Esophagus squamous epithelium (tissue), 5 donors: Measurements from ENCODE around the gene SLC25A36. TPM values are rescaled to one million over a fixed set of nuclear protein-coding genes. Genes with fewer than 3 reads are reported as not detected.
"Not testable (repeated sequence)": the region's sequence is repeated elsewhere in the genome, so short reads cannot be mapped to it uniquely, and the experiment has no call there.

Experiments used
- DNase-seq: peaks from one replicate; lab custom pipeline; 2025; lab: John Stamatoyannopoulos, UW
- H3K27ac ChIP-seq, 4 donors: fragments of 200-600 bp; sonication (generic); one replicate each; pipeline ENCODE4 v1.5.1; 2016 to 2019; ENCODE audit warnings: mild to moderate bottlenecking in 1 of 4
- H3K27me3 ChIP-seq, 4 donors: fragments of 200-600 bp; sonication (generic); 1 replicate in 3 of 4; 2 replicates in 1 of 4; pipeline versions ENCODE4 v1.5.1 to v1.6.0; 2017 to 2021; ENCODE audit warnings: antibody characterized with exemption in 1 of 4
- H3K36me3 ChIP-seq, 3 donors: fragments of 200-600 bp; sonication (generic); one replicate each; pipeline ENCODE4 v1.5.1; 2016 to 2019
- H3K4me1 ChIP-seq, 3 donors: fragments of 200-600 bp; sonication (generic); one replicate each; pipeline ENCODE4 v1.5.1; 2017 to 2019
- H3K4me3 ChIP-seq, 4 donors: fragments of 200-600 bp; sonication (generic); 1 replicate in 3 of 4; 2 replicates in 1 of 4; pipeline ENCODE4 v1.5.1; 2016 to 2019; ENCODE audit warnings: mild to moderate bottlenecking in 2 of 4, moderate library complexity in 1 of 4
- H3K9me3 ChIP-seq, 3 donors: fragments of 200-600 bp; sonication (generic); one replicate each; pipeline ENCODE4 v1.5.1; 2016 to 2019
- POLR2A ChIP-seq, 4 donors: fragments of 450-650 bp; IDR thresholded peaks; one replicate each; pipeline ENCODE4 v1.6.1; 2017; ENCODE audit warnings: antibody characterized with exemption in 4 of 4, mild to moderate bottlenecking in 4 of 4, moderate library complexity in 3 of 4
- WGBS, 2 donors: methylation state at CpG; one replicate each; pipeline ENCODE4 v1.1.5; 2018; 5-methylcytosine and 5-hydroxymethylcytosine counted together
- intact Hi-C: fragments of 100-400 bp; cut with DNase I; formaldehyde crosslinking; loops from one replicate; pipeline ENCODE4 v1.15.0; 2022
- total RNA-seq, 4 donors: library from RNA; depleted of rRNA; stranded (reverse); fragments of >200 nt; gene quantifications; one replicate each; pipeline ENCODE4 v1.1.0, GENCODE V29; 2016
- TF ChIP-seq, protein P1 (sequence below), 6 experiments: fragments of 450-650 bp in 4 of 6; fragments of 200-600 bp in 2 of 6; sonication (generic) in 2 of 6; IDR thresholded peaks; one replicate each; pipeline ENCODE4 v1.5.1; 2016 to 2019; ENCODE audit warnings: antibody characterized with exemption in 6 of 6, mild to moderate bottlenecking in 4 of 6, moderate library complexity in 4 of 6
- donor health status: DM: yes; HTN: yes; CAD: no.

SLC25A36 gene
- total RNA-seq, 4 donors from 2014 or later = 9.9 to 49.0 (median 22.1) TPM

DNA sequence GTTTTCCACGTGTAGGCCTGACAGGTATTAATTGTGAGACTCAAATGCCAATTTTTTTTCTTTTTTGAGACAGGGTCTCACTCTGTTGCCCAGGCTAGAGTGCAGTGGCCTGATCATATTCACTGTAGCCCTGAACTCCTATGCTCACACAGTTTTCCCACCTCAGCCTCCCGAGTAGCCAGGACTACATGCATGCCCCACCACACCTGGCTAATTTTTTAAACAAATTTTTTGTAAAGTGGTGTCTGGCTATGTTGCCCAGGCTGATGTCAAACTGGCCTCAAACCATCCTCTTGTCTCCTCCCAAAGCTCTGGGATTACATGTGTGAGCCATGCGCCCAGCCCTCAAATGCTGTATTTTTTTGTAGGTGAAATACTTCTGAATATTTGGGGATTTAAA lies 14.0 kb downstream of the SLC25A36 start:
- Histone ChIP-seq H3K27me3 (no peaks in the 10 kb centered on the region), H3K4me1 (peaks cover 0 to 19% (median 9%) of the 10 kb centered on the region in 3 donors), H3K36me3 (peaks cover 0 to 34% (median 0%) of the 10 kb centered on the region in 3 donors), H3K27ac (no peak overlapping the region), H3K4me3 (no peak overlapping the region), H3K9me3 (no peaks in the 10 kb centered on the region)
- no peak for DNase-seq
- intact Hi-C loops = no loop called here
- WGBS, 2 donors = 70 to 82% methylated on average over 3 of the region's 3 CpGs
- TF ChIP-seq, protein P1, sequence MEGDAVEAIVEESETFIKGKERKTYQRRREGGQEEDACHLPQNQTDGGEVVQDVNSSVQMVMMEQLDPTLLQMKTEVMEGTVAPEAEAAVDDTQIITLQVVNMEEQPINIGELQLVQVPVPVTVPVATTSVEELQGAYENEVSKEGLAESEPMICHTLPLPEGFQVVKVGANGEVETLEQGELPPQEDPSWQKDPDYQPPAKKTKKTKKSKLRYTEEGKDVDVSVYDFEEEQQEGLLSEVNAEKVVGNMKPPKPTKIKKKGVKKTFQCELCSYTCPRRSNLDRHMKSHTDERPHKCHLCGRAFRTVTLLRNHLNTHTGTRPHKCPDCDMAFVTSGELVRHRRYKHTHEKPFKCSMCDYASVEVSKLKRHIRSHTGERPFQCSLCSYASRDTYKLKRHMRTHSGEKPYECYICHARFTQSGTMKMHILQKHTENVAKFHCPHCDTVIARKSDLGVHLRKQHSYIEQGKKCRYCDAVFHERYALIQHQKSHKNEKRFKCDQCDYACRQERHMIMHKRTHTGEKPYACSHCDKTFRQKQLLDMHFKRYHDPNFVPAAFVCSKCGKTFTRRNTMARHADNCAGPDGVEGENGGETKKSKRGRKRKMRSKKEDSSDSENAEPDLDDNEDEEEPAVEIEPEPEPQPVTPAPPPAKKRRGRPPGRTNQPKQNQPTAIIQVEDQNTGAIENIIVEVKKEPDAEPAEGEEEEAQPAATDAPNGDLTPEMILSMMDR (IDR thresholded peaks at IDR 0.05) = no peak
- no peak for TF ChIP-seq POLR2A (IDR thresholded peaks at IDR 0.05)

DNA sequence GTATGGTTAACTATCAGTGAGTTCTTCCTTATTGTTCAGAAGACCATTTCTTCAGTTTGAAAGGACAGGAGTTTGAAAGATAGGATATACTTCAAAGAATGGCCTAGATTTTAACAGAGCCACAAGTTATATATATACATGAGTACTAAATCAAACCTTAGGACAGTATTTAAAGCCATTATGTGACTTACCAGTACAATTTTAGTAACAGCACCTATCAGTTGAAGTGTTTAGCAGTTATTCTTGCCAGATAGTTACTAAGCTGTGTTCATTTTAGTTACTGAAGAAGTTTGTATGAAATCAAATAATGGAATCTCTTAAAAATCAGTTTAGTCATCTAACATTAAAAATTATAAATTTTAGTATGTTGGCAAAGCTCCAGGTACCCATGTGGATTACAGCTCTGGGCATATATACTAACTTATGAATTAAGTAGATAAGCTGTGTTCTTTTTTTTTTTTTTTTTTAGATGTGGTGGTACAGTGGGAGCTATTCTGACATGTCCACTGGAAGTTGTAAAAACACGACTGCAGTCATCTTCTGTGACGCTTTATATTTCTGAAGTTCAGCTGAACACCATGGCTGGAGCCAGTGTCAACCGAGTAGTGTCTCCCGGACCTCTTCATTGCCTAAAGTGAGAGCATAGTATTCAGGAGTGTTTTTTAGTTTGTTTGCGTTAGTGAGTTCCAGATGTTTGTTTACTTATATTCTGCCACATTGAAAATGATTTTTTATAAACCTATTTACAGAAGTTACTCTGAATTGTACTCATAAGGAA lies 14.6 kb downstream of the SLC25A36 start:
- Histone ChIP-seq H3K4me3 (no peak overlapping the region), H3K36me3 (peaks cover 0 to 40% (median 0%) of the 10 kb centered on the region in 3 donors), H3K9me3 (no peaks in the 10 kb centered on the region), H3K4me1 (peaks cover 0 to 19% (median 9%) of the 10 kb centered on the region in 3 donors), H3K27me3 (no peaks in the 10 kb centered on the region), H3K27ac (no peak overlapping the region)
- TF ChIP-seq, protein P1 (IDR thresholded peaks at IDR 0.05) = no peak
- TF ChIP-seq POLR2A (IDR thresholded peaks at IDR 0.05) = no peak
- intact Hi-C loops = no loop called here
- DNase-seq = no peak
- 88 to 90% methylated on average over 5 of the region's 5 CpGs for WGBS, 2 donors

DNA sequence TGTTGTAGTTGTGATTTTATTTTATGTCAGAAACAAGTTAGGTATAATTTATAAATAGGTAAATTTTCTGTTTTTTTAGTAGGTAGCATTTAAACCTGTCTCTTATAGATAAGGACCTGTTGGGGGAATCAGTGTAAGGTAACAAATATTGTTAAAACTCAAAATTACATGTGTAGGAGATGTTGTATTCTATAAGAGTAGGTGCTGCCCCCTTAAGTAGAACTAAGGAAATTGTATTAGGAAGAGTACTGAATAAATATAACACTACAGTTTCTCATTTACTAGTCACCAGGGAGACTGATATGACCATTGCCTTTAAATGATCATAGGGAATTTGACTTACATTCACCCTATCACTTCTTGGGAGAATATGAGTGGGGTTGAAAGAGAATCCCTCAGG lies 31.2 kb downstream of the SLC25A36 start:
- intact Hi-C loops = no loop called here
- Histone ChIP-seq H3K4me3 (no peak overlapping the region), H3K4me1 (no peaks in the 10 kb centered on the region), H3K9me3 (no peaks in the 10 kb centered on the region), H3K27ac (no peak overlapping the region), H3K27me3 (no peaks in the 10 kb centered on the region), H3K36me3 (peaks cover 0 to 58% (median 5%) of the 10 kb centered on the region in 3 donors)
- DNase-seq = no peak
- no peak for TF ChIP-seq POLR2A (IDR thresholded peaks at IDR 0.05)
- TF ChIP-seq, protein P1 (IDR thresholded peaks at IDR 0.05) = peak in 2 of 6 experiments; percentile 11 to 20

DNA sequence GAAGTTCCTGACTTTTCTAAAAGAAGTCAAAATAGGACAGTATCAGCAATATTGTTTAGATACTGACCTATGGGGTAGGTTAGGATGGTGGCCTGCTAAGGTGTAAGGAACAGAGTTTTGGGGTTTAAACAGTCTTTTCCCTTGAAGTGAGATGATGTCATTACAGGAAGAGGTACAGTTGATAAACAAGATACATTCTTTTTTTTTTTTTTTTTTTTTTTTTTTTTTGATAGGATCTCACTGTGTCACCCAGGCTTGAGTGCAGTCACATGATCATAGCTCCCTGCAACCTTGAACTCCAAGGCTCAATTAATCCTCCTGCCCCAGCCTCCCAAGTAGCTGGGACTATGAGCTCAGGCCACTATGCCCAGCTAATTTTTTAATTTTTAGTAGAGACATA lies 33.3 kb downstream of the SLC25A36 start:
- Histone ChIP-seq H3K27me3 (no peaks in the 10 kb centered on the region), H3K9me3 (no peaks in the 10 kb centered on the region), H3K36me3 (peaks cover 0 to 58% (median 5%) of the 10 kb centered on the region in 3 donors), H3K4me1 (no peaks in the 10 kb centered on the region), H3K4me3 (no peak overlapping the region), H3K27ac (no peak overlapping the region)
- DNase-seq = no peak
- intact Hi-C loops = no loop called here
- no peak for TF ChIP-seq POLR2A (IDR thresholded peaks at IDR 0.05)
- TF ChIP-seq, protein P1 (IDR thresholded peaks at IDR 0.05) = no peak

DNA sequence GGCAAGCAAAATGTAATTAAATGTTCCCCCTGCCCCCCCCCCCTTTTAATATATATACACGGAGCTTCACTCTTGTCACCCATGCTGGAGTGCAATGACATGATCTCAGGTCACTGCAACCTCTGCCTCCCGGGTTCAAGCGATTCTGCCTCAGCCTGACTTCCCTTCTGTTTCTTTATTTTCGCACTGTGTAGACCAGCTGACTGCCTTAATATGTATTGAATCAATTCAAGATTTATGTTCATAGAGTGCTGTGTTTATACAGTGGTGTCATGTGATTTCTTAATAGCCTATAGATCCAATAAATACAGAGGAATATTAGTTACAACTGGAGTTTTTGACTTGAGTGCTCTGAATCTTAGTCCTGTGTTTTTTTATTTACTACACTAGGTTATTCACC lies 39.0 kb downstream of the SLC25A36 start:
- no peak overlapping the region for H3K27ac ChIP-seq
- 80 to 81% methylated on average over 4 of the region's 4 CpGs for WGBS, 2 donors
- intact Hi-C loops = no loop called here

DNA sequence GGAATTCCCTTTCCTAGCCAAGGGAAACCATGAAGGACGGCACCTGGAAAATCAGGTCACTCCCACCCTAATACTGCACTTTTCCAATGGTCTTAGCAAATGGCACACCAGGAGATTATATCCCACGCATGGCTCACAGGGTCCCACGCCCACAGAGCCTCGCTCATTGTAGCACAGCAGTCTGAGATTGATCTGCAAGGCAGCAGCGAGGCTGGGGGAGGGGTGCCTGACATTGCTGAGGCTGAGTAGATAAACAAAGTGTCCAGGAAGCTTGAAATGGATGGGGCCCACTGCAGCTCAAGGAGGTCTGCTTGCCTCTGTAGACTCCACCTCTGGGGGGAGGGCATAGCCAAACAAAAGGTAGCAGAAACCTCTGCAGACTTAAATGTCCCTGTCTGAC lies 46.2 kb downstream of the SLC25A36 start:
- H3K36me3 ChIP-seq, H3K27me3 ChIP-seq, H3K4me1 ChIP-seq, intact Hi-C loops, H3K27ac ChIP-seq, DNase-seq, H3K4me3 ChIP-seq: not testable (repeated sequence)
- 83% methylated on average over 3 of the region's 5 CpGs; no CpG with 5 or more reads in 1 of the 2 donors for WGBS, 2 donors
- H3K9me3 ChIP-seq = peaks cover 0 to 15% (median 5%) of the 10 kb centered on the region in 3 donors

More for the DNA sequence above, 39.0 kb downstream of the SLC25A36 start:
- Histone ChIP-seq H3K36me3 (peaks cover 0 to 21% (median 5%) of the 10 kb centered on the region in 3 donors), H3K4me3 (no peak overlapping the region), H3K9me3 (peaks cover 0 to 10% (median 5%) of the 10 kb centered on the region in 3 donors), H3K4me1 (no peaks in the 10 kb centered on the region), H3K27me3 (no peaks in the 10 kb centered on the region)
- no peak for DNase-seq
- no peak for TF ChIP-seq POLR2A (IDR thresholded peaks at IDR 0.05)
- TF ChIP-seq, protein P1 (IDR thresholded peaks at IDR 0.05) = no peak
